GM10847 (cell line): ENCODE results near the gene NFIB.

Experiments used
- POLR2A ChIP-seq: IDR thresholded peaks from 2 replicates; pipeline ENCODE4 v1.6.1; 2011; ENCODE audit not compliant: insufficient read length; ENCODE audit errors: extremely low read depth

Gene NFIB

GRCh38 chr9:14238518-14238917 is 75.4 kb downstream of the NFIB start:
- TF ChIP-seq POLR2A = no peak

GRCh38 chr9:14238079-14238478 is 75.9 kb downstream of the NFIB start:
- no peak for TF ChIP-seq POLR2A

- no peak for TF ChIP-seq POLR2A
Observed at GRCh38 chr9:14236591-14236990, 77.3 kb downstream of the NFIB start.

- no peak for TF ChIP-seq POLR2A
Observed at GRCh38 chr9:14232111-14232510, 81.8 kb downstream of the NFIB start.

- TF ChIP-seq POLR2A = no peak
Observed at GRCh38 chr9:14231196-14231990, 82.5 kb downstream of the NFIB start.

GRCh38 chr9:14228602-14229001 is 85.3 kb downstream of the NFIB start:
- TF ChIP-seq POLR2A = no peak

GRCh38 chr9:14226855-14227532 is 86.9 kb downstream of the NFIB start:
- TF ChIP-seq POLR2A = no peak

- TF ChIP-seq POLR2A = no peak
Observed at GRCh38 chr9:14223081-14223480, 90.9 kb downstream of the NFIB start.

GRCh38 chr9:14222149-14222835 is 91.6 kb downstream of the NFIB start:
- no peak for TF ChIP-seq POLR2A

GRCh38 chr9:14221558-14221957 is 92.4 kb downstream of the NFIB start:
- TF ChIP-seq POLR2A = no peak

- TF ChIP-seq POLR2A = no peak
Observed at GRCh38 chr9:14221119-14221518, 92.8 kb downstream of the NFIB start.

- no peak for TF ChIP-seq POLR2A
Observed at GRCh38 chr9:14220256-14220655, 93.7 kb downstream of the NFIB start.

GRCh38 chr9:14219850-14220249 is 94.1 kb downstream of the NFIB start:
- no peak for TF ChIP-seq POLR2A

GRCh38 chr9:14218253-14218652 is 95.7 kb downstream of the NFIB start:
- TF ChIP-seq POLR2A = no peak

- no peak for TF ChIP-seq POLR2A
Observed at GRCh38 chr9:14216612-14217194, 97.2 kb downstream of the NFIB start.

GRCh38 chr9:14215614-14216013 is 98.3 kb downstream of the NFIB start:
- TF ChIP-seq POLR2A = no peak
